Colonic mucosa (tissue), 4 donors: ENCODE results near the gene MAIP1. TPM values are rescaled to one million over a fixed set of nuclear protein-coding genes. Genes with fewer than 3 reads are reported as not detected.

Experiments
- DNase-seq: peaks from one replicate; pipeline ENCODE4 v3.0.0-alpha.2; 2020
- H3K27ac ChIP-seq: fragments of 200-600 bp; one replicate; pipeline ENCODE4 v1.8.0; 2021
- H3K27me3 ChIP-seq: fragments of 200-600 bp; one replicate; pipeline ENCODE4 v1.8.0; 2021
- H3K36me3 ChIP-seq: fragments of 200-600 bp; one replicate; pipeline ENCODE4 v1.8.0; 2021
- H3K4me1 ChIP-seq: fragments of 200-600 bp; one replicate; pipeline ENCODE4 v1.8.0; 2021; ENCODE audit warnings: mild to moderate bottlenecking
- H3K4me3 ChIP-seq: fragments of 200-600 bp; one replicate; pipeline ENCODE4 v1.8.0; 2021
- H3K9ac ChIP-seq, 2 donors: one replicate each; pipeline ENCODE4 v1.7.0; 2013; ENCODE audit warnings: control low read depth in 2 of 2, low read depth in 2 of 2, low read length in 2 of 2
- H3K9me3 ChIP-seq: fragments of 200-600 bp; one replicate; pipeline ENCODE4 v1.8.0; 2021
- intact Hi-C: fragments of 100-400 bp; cut with DNase I; formaldehyde crosslinking; loops from one replicate; pipeline ENCODE4 v1.14.1; 2022
- total RNA-seq, 2 donors: library from RNA; stranded (reverse); fragmentation: NEBNext Ultra II Directional in 1 of 2; extraction: Animal tissue kit (Norgen Biotek cat#: 25700) in 1 of 2; gene quantifications; one replicate each; pipeline ENCODE4 v1.2.1, GENCODE V29; 2021
- TF ChIP-seq, protein P1 (sequence below): fragments of 200-600 bp; IDR thresholded peaks from one replicate; pipeline ENCODE4 v1.8.0; 2022; ENCODE audit warnings: antibody characterized with exemption, mild to moderate bottlenecking
- donor health status: healthy.
- donor health status: DM: no; HTN: no; CAD: no.
- donor health status: DM: no; HTN: no; CAD: no.

The MAIP1 gene
- total RNA-seq, 2 donors from 2014 or later = 35.5 to 37.3 TPM

DNA sequence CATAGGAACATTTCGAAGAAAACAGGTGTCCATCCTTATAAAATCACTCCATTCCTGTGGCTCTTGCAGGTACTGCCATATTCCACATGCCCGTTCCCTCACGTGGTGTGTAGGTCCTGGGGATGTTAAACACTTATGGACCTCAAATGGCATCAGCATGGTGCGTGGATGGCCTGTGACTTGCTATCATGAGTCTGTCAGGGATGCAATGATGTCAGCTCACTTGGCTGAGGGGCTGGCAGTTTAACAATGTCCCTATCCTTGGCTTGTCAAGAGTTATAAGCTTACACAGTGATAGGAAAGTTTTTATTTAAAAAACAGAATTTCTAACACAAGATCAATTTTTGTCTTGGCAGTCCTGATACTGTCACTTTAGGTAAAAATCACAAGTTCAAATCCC, 28.8 kb downstream of the MAIP1 start:
- no peak overlapping the region for H3K4me3 ChIP-seq
- no peaks in the 10 kb centered on the region for H3K36me3 ChIP-seq
- H3K9ac ChIP-seq = no peak overlapping the region
- intact Hi-C loops = loop anchor here (5.0 kb wide), 1 partner anchor 323 kb away; the partner anchor contains the start of gene SPATS2L
- no peak for DNase-seq
- H3K27me3 ChIP-seq = no peaks in the 10 kb centered on the region
- H3K9me3 ChIP-seq = no peaks in the 10 kb centered on the region
- TF ChIP-seq, protein P1, sequence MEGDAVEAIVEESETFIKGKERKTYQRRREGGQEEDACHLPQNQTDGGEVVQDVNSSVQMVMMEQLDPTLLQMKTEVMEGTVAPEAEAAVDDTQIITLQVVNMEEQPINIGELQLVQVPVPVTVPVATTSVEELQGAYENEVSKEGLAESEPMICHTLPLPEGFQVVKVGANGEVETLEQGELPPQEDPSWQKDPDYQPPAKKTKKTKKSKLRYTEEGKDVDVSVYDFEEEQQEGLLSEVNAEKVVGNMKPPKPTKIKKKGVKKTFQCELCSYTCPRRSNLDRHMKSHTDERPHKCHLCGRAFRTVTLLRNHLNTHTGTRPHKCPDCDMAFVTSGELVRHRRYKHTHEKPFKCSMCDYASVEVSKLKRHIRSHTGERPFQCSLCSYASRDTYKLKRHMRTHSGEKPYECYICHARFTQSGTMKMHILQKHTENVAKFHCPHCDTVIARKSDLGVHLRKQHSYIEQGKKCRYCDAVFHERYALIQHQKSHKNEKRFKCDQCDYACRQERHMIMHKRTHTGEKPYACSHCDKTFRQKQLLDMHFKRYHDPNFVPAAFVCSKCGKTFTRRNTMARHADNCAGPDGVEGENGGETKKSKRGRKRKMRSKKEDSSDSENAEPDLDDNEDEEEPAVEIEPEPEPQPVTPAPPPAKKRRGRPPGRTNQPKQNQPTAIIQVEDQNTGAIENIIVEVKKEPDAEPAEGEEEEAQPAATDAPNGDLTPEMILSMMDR = no peak
- no peak overlapping the region for H3K27ac ChIP-seq
- H3K4me1 ChIP-seq = peaks cover 7% of the 10 kb centered on the region

DNA sequence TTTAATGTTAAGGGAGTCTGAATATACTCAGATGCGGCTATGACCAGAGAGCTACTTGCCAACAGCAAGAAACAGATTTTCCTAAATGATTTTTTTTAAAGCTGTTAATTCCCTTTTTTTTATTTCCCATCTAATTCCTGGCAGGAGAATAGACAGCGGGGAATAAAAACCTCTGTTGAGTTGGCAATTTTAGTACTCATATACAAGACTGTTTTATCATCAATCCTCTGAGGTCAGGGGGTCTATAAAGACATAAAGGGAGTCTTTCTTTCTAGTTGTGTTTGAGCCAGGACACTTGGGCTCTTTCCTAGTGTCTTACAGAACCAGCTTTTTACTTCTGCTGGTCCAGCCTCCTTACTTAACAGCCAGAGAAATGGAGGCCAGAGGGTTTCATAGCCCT, 29.4 kb downstream of the MAIP1 start:
- no peak for DNase-seq
- no peaks in the 10 kb centered on the region for H3K36me3 ChIP-seq
- no peak overlapping the region for H3K27ac ChIP-seq
- no peak overlapping the region for H3K4me3 ChIP-seq
- H3K9ac ChIP-seq = peak overlapping the region in 1 of 2 donors; percentile 7
- no peaks in the 10 kb centered on the region for H3K27me3 ChIP-seq
- peaks cover 3% of the 10 kb centered on the region for H3K4me1 ChIP-seq
- intact Hi-C loops = loop anchor here (5.0 kb wide), 1 partner anchor 323 kb away; the partner anchor contains the start of gene SPATS2L
- no peaks in the 10 kb centered on the region for H3K9me3 ChIP-seq
- TF ChIP-seq, protein P1 = no peak

DNA sequence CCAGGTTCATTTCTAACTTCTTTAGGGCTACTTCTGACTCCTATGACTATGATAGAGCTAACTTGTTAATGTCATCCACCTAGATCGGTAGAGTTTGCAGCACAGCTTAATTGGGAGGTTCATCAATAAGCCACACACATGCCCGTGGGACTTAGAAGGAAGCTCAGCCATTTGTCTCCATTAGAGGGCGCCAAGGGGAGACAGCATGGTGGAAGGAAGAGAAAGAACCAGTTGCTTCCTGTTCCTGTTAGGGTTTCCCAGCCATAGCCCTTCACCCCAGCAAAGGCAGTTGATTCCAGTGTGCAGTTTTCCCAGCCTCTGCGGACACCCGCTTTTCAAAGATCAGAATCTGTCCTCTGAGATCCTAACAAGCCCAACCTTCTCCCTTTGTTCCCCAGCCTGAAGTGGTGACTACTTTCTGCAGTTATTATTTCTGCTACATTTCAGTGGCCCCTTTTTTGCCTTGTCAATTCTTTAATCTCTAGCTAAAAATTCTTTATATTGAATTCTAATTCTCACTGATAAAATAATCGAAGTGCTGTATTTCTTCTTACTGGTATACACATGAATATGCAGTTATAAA, 30.3 kb downstream of the MAIP1 start:
- no peak overlapping the region for H3K9ac ChIP-seq
- intact Hi-C loops = no loop called here
- no peaks in the 10 kb centered on the region for H3K9me3 ChIP-seq
- H3K27ac ChIP-seq = no peak overlapping the region
- no peaks in the 10 kb centered on the region for H3K27me3 ChIP-seq
- H3K36me3 ChIP-seq = no peaks in the 10 kb centered on the region
- peak; percentile 83 for DNase-seq
- TF ChIP-seq, protein P1 = peak; percentile 62
- H3K4me1 ChIP-seq = no peaks in the 10 kb centered on the region
- H3K4me3 ChIP-seq = no peak overlapping the region

DNA sequence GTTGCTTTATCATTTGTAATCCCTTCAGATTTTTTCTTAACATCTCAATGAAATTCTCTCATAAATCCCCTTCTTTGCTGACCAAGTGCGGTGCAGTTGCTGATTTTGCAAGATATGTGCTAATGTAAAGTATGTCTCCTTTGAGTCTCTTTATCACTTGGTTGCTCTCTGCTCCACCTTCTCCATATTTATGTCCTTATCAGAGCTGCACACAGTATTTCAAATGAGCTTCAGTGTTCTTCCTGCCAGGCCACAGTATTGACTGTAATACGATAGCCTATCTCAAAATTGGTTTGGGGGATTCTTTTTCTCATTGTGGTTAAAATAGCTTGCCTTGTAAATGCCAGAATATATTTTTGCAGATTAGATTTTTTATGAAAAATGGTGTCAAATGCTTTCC, 32.2 kb downstream of the MAIP1 start:
- no peak for DNase-seq
- Histone ChIP-seq H3K36me3 (no peaks in the 10 kb centered on the region), H3K27me3 (no peaks in the 10 kb centered on the region), H3K27ac (no peak overlapping the region), H3K9me3 (no peaks in the 10 kb centered on the region), H3K4me3 (no peak overlapping the region), H3K4me1 (no peaks in the 10 kb centered on the region), H3K9ac (no peak overlapping the region)
- intact Hi-C loops = no loop called here
- TF ChIP-seq, protein P1 = no peak

DNA sequence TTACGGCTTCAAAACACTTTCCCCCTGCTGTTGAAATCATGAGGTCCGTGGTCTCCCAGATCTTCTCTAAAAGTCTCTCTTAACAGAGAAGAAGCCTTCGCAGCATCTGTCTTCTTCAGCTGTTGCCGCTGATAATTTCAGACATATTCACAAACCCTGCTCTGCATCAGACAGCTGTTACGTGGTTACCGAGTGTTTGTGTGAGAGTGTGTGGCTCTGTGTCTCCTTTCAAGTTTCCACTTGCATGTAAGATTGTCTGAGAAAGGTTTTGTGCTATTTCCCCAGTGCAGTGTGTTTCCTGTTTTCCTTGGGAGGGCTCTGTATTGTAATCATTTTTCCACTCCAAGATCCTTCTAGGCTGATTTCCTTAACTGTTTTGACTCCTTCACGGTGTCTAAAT, 32.8 kb downstream of the MAIP1 start:
- Histone ChIP-seq H3K4me1 (no peaks in the 10 kb centered on the region), H3K4me3 (no peak overlapping the region), H3K9me3 (no peaks in the 10 kb centered on the region), H3K36me3 (no peaks in the 10 kb centered on the region), H3K27ac (no peak overlapping the region), H3K9ac (no peak overlapping the region), H3K27me3 (no peaks in the 10 kb centered on the region)
- intact Hi-C loops = no loop called here
- TF ChIP-seq, protein P1 = no peak
- DNase-seq = no peak
